ENCODE results near the gene TUBGCP2. TPM values are rescaled to one million over a fixed set of nuclear protein-coding genes. Genes with fewer than 3 reads are reported as not detected.

TUBGCP2 gene
- total RNA-seq, 1 experiment from 2014 or later = 52.4 TPM

DNA sequence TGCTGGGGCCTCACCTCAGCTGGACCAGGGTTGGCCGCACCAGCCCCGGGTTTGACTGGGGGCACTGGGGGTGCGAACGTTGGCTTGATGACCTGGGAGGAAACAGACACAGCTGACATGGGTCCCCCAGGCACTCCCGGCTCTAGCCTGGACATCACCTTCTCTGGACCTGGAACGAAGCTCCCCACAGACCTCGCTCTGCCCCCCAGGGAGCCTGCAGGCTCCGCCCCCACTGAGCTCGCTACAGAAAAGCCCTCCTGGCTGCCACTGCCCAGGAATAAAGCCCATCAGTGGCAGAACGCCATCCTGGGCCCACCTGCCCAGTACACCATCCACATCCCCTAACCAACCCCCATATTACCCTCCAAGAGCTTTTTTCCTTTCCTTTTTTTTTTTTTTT lies 45.0 kb downstream of the TUBGCP2 start:
- no peak overlapping the region for H3K27ac Mint-ChIP-seq
- peaks cover 7% of the 10 kb centered on the region for H3K23me2 ChIP-seq (ENCODE audit: insufficient read length, low read depth, low read length, poor library complexity, severe bottlenecking)
- peaks cover 3 to 19% of the 10 kb centered on the region in 2 experiments; a peak in 3 of 4 replicates for H3K4me1 Mint-ChIP-seq
- H3K23ac ChIP-seq (ENCODE audit: insufficient read length, low read depth, low read length) = no peak overlapping the region
- no peaks in the 10 kb centered on the region for H3K9me3 ChIP-seq (ENCODE audit: control insufficient read depth, low read depth, low read length)
- H3K14ac ChIP-seq (ENCODE audit: insufficient read depth, low read length) = no peak overlapping the region
- no peaks in the 10 kb centered on the region for H3K36me3 Mint-ChIP-seq (ENCODE audit: insufficient read depth in 1 of 3, low read depth in 3 of 3)
- H2BK5ac ChIP-seq (ENCODE audit: insufficient read length, low read length) = no peak overlapping the region
- no peak overlapping the region for H3K4me2 ChIP-seq (ENCODE audit: insufficient read depth, insufficient read length, low read length)
- no peaks in the 10 kb centered on the region for H3K79me1 ChIP-seq (ENCODE audit: insufficient read depth, low read depth, low read length, poor library complexity, severe bottlenecking)
- H2BK15ac ChIP-seq (ENCODE audit: low read depth, low read length) = no peak overlapping the region
- no peak overlapping the region for H3K18ac ChIP-seq (ENCODE audit: insufficient read length, low read depth, low read length)
- H3K9ac ChIP-seq (ENCODE audit: extremely low read depth, insufficient read length, low read length) = no peak overlapping the region
- no peaks in the 10 kb centered on the region for H3K4me1 ChIP-seq (ENCODE audit: insufficient read depth, low read length)
- no peak overlapping the region for H2BK20ac ChIP-seq (ENCODE audit: low read depth, low read length, poor library complexity, severe bottlenecking)
- TF ChIP-seq, protein P1, sequence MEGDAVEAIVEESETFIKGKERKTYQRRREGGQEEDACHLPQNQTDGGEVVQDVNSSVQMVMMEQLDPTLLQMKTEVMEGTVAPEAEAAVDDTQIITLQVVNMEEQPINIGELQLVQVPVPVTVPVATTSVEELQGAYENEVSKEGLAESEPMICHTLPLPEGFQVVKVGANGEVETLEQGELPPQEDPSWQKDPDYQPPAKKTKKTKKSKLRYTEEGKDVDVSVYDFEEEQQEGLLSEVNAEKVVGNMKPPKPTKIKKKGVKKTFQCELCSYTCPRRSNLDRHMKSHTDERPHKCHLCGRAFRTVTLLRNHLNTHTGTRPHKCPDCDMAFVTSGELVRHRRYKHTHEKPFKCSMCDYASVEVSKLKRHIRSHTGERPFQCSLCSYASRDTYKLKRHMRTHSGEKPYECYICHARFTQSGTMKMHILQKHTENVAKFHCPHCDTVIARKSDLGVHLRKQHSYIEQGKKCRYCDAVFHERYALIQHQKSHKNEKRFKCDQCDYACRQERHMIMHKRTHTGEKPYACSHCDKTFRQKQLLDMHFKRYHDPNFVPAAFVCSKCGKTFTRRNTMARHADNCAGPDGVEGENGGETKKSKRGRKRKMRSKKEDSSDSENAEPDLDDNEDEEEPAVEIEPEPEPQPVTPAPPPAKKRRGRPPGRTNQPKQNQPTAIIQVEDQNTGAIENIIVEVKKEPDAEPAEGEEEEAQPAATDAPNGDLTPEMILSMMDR (conservative IDR thresholded peaks at IDR 0.05) = no peak
- no peak overlapping the region for H4K5ac ChIP-seq (ENCODE audit: insufficient read length, low read depth, low read length)
- no peaks in the 10 kb centered on the region for H3K9me3 Mint-ChIP-seq
- no peak overlapping the region for H3K27ac ChIP-seq (ENCODE audit: insufficient read length, low read depth, low read length)
- no peak overlapping the region for H3T11ph ChIP-seq (ENCODE audit: low read length)
- H4K8ac ChIP-seq (replicated peaks; ENCODE audit: insufficient read length, low read depth, low read length) = no peak overlapping the region
- no peak overlapping the region for H3K56ac ChIP-seq (ENCODE audit: insufficient read length, low read depth, low read length)
- H3K79me2 ChIP-seq (ENCODE audit: insufficient read depth, low read length) = no peaks in the 10 kb centered on the region
- peaks cover 19% of the 10 kb centered on the region for H3K27me3 Mint-ChIP-seq (ENCODE audit: low read depth)
- H3K27me3 ChIP-seq (ENCODE audit: insufficient read depth, low read length) = no peaks in the 10 kb centered on the region; the same call in 1 of the 2 replicates
- no peak overlapping the region for H4K91ac ChIP-seq (ENCODE audit: insufficient read length, low read depth, low read length)
- H2AK5ac ChIP-seq (ENCODE audit: insufficient read length, low read length) = no peak overlapping the region
- H3K4ac ChIP-seq (ENCODE audit: low read depth, low read length) = no peak overlapping the region
- H2AFZ ChIP-seq (ENCODE audit: low read length) = no peak overlapping the region
- DNase-seq = no peak
- H2BK12ac ChIP-seq (ENCODE audit: insufficient read length, low read depth, low read length) = no peak overlapping the region
- H3K4me3 Mint-ChIP-seq = no peak overlapping the region
- H2BK120ac ChIP-seq (ENCODE audit: low read depth, low read length, poor library complexity, severe bottlenecking) = no peak overlapping the region
- H4K20me1 ChIP-seq (ENCODE audit: control insufficient read depth, insufficient read depth, insufficient read length) = peaks cover 3% of the 10 kb centered on the region
- WGBS (ENCODE audit: extremely low coverage, insufficient read length, low lambda C conversion rate) = no CpG with 5 or more reads among the region's 10 CpGs

Measured in H9 (cell line).